Measurements from ENCODE around the gene GJB6.

- no peak for TF ChIP-seq CTCF (IDR thresholded peaks at IDR 0.05; ENCODE audit: low read depth, low read length, missing input control)
- TF ChIP-seq, protein P1, sequence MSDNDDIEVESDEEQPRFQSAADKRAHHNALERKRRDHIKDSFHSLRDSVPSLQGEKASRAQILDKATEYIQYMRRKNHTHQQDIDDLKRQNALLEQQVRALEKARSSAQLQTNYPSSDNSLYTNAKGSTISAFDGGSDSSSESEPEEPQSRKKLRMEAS (IDR thresholded peaks at IDR 0.05): no peak
- TF ChIP-seq, protein P2, sequence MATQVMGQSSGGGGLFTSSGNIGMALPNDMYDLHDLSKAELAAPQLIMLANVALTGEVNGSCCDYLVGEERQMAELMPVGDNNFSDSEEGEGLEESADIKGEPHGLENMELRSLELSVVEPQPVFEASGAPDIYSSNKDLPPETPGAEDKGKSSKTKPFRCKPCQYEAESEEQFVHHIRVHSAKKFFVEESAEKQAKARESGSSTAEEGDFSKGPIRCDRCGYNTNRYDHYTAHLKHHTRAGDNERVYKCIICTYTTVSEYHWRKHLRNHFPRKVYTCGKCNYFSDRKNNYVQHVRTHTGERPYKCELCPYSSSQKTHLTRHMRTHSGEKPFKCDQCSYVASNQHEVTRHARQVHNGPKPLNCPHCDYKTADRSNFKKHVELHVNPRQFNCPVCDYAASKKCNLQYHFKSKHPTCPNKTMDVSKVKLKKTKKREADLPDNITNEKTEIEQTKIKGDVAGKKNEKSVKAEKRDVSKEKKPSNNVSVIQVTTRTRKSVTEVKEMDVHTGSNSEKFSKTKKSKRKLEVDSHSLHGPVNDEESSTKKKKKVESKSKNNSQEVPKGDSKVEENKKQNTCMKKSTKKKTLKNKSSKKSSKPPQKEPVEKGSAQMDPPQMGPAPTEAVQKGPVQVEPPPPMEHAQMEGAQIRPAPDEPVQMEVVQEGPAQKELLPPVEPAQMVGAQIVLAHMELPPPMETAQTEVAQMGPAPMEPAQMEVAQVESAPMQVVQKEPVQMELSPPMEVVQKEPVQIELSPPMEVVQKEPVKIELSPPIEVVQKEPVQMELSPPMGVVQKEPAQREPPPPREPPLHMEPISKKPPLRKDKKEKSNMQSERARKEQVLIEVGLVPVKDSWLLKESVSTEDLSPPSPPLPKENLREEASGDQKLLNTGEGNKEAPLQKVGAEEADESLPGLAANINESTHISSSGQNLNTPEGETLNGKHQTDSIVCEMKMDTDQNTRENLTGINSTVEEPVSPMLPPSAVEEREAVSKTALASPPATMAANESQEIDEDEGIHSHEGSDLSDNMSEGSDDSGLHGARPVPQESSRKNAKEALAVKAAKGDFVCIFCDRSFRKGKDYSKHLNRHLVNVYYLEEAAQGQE (IDR thresholded peaks at IDR 0.05): no peak
- no peak for TF ChIP-seq NR2F2 (IDR thresholded peaks at IDR 0.05)
- TF ChIP-seq JUND (IDR thresholded peaks at IDR 0.05): no peak
- no peak for TF ChIP-seq GABPA (IDR thresholded peaks at IDR 0.05 in 1 of 2, conservative IDR thresholded peaks at IDR 0.05 in 1 of 2)
- no peak for TF ChIP-seq TAF1 (conservative IDR thresholded peaks at IDR 0.05)
- no peak for TF ChIP-seq SP1 (IDR thresholded peaks at IDR 0.05)
- TF ChIP-seq, protein P3, sequence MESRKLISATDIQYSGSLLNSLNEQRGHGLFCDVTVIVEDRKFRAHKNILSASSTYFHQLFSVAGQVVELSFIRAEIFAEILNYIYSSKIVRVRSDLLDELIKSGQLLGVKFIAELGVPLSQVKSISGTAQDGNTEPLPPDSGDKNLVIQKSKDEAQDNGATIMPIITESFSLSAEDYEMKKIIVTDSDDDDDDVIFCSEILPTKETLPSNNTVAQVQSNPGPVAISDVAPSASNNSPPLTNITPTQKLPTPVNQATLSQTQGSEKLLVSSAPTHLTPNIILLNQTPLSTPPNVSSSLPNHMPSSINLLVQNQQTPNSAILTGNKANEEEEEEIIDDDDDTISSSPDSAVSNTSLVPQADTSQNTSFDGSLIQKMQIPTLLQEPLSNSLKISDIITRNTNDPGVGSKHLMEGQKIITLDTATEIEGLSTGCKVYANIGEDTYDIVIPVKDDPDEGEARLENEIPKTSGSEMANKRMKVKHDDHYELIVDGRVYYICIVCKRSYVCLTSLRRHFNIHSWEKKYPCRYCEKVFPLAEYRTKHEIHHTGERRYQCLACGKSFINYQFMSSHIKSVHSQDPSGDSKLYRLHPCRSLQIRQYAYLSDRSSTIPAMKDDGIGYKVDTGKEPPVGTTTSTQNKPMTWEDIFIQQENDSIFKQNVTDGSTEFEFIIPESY (IDR thresholded peaks at IDR 0.05): no peak
- TF ChIP-seq YY1 (IDR thresholded peaks at IDR 0.05): no peak
- TF ChIP-seq FOXA1 (IDR thresholded peaks at IDR 0.05): no peak
- no peak for TF ChIP-seq EGR1 (IDR thresholded peaks at IDR 0.05; ENCODE audit: low read depth in 2 of 2)
Measured at GRCh38 chr13:20209948-20210347, 22.2 kb downstream of the GJB6 start.

Measured in liver (tissue), 3 donors.